Osteoblast (primary cell): ENCODE measurements around the gene PXDN. TPM values are rescaled to one million over a fixed set of nuclear protein-coding genes. Genes with fewer than 3 reads are reported as not detected.
A peak's percentile ranks its signal among the peaks of the same experiment; 100 is the strongest.

Experiments
- DNase-seq: peaks from one replicate; pipeline ENCODE4 v3.0.0; 2011; ENCODE audit warnings: low spot score, mixed read lengths; ENCODE audit not compliant: insufficient read length; ENCODE audit errors: missing footprints
- H2AFZ ChIP-seq: 2 replicates; pipeline ENCODE4 v1.6.0; 2011; ENCODE audit warnings: mild to moderate bottlenecking, low read length
- H3K27ac ChIP-seq: 2 replicates; pipeline ENCODE4 v1.5.1; 2011; ENCODE audit warnings: mild to moderate bottlenecking, low read depth, low read length, moderate library complexity
- H3K27me3 ChIP-seq: 2 replicates; pipeline ENCODE4 v1.6.0; 2012; ENCODE audit warnings: mild to moderate bottlenecking, control low read depth, inconsistent platforms, low read length, moderate library complexity; ENCODE audit not compliant: insufficient read depth
- H3K36me3 ChIP-seq: 2 replicates; pipeline ENCODE4 v1.5.1; 2011; ENCODE audit warnings: mild to moderate bottlenecking, low read length, control low read depth, moderate library complexity; ENCODE audit not compliant: insufficient read depth
- H3K4me1 ChIP-seq: 2 replicates; pipeline ENCODE4 v1.5.1; 2011; ENCODE audit warnings: mild to moderate bottlenecking, low read length, control low read depth, moderate library complexity; ENCODE audit not compliant: insufficient read depth
- H3K4me2 ChIP-seq: 2 replicates; pipeline ENCODE4 v1.6.0; 2011; ENCODE audit warnings: mild to moderate bottlenecking, low read length; ENCODE audit not compliant: insufficient read depth
- H3K4me3 ChIP-seq: fragments of 200-600 bp; sonication (generic); 3 replicates; pipeline ENCODE4 v1.5.1; 2012; ENCODE audit warnings: mild to moderate bottlenecking, low read length, inconsistent platforms; ENCODE audit not compliant: insufficient read depth
- H3K79me2 ChIP-seq: 2 replicates; pipeline ENCODE4 v1.6.0; 2012; ENCODE audit warnings: mild to moderate bottlenecking, low read length, control low read depth, inconsistent platforms; ENCODE audit not compliant: insufficient read depth
- H3K9me3 ChIP-seq: 2 replicates; pipeline ENCODE4 v1.5.1; 2011; ENCODE audit warnings: low read depth, low read length, control low read depth
- H4K20me1 ChIP-seq: 2 replicates; pipeline ENCODE4 v1.6.0; 2012; ENCODE audit warnings: mild to moderate bottlenecking, low read length, control low read depth; ENCODE audit not compliant: insufficient read depth
- total RNA-seq: library from RNA; depleted of rRNA; stranded (reverse); fragments of >200 nt; gene quantifications from 2 replicates; pipeline ENCODE4 v1.2.3, GENCODE V29; 2012
- TF ChIP-seq, protein P1 (sequence below): IDR thresholded peaks from 2 replicates; pipeline ENCODE4 v1.5.1; 2011; ENCODE audit warnings: mild to moderate bottlenecking, low read depth, low read length, moderate library complexity; ENCODE audit errors: extremely low read depth

The PXDN gene
- total RNA-seq, 1 donor = 307 TPM

DNA sequence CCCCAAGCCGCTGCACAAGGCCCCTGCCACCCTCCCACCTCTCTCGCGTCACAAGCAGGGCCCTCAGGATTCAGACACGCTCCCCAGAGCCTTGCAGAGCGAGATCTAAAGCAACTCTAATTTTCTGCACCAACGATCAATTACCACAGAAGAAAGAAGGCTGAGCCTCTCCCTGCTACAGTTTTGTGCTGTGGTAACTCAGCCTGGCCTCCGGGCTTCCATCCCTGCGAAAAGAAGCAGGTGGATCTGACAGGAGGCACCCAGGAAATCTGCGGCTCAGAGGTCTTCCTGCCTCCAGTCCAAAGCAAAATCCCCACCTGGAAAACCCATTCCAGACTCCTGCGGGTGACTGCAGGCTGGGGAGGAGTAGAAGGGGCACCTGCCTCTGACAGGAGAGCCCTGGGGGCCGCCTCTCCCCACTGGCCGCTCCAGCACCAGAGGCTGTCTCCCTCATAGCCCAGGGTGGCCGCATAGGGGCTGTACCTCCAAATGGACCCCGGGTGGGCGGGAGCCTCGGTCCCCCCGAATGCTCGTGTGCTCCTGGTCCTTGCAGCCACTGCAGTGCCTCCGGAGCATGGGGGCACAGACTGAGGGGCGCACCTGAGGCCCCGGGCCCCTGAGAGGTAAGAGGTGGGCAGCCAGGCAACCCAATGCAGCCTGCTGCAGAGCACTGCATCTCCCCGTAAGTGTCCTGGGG lies 31.0 kb downstream of the PXDN start:
- peak; percentile 70 for DNase-seq
- H3K4me2 ChIP-seq = no peak overlapping the region
- no peaks in the 10 kb centered on the region for H3K9me3 ChIP-seq
- H3K4me3 ChIP-seq = no peak overlapping the region
- H3K36me3 ChIP-seq = no peaks in the 10 kb centered on the region
- peaks cover 6% of the 10 kb centered on the region for H3K4me1 ChIP-seq
- peaks cover 77% of the 10 kb centered on the region for H4K20me1 ChIP-seq
- no peaks in the 10 kb centered on the region for H3K27me3 ChIP-seq
- TF ChIP-seq, protein P1, sequence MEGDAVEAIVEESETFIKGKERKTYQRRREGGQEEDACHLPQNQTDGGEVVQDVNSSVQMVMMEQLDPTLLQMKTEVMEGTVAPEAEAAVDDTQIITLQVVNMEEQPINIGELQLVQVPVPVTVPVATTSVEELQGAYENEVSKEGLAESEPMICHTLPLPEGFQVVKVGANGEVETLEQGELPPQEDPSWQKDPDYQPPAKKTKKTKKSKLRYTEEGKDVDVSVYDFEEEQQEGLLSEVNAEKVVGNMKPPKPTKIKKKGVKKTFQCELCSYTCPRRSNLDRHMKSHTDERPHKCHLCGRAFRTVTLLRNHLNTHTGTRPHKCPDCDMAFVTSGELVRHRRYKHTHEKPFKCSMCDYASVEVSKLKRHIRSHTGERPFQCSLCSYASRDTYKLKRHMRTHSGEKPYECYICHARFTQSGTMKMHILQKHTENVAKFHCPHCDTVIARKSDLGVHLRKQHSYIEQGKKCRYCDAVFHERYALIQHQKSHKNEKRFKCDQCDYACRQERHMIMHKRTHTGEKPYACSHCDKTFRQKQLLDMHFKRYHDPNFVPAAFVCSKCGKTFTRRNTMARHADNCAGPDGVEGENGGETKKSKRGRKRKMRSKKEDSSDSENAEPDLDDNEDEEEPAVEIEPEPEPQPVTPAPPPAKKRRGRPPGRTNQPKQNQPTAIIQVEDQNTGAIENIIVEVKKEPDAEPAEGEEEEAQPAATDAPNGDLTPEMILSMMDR = no peak
- peaks cover 86% of the 10 kb centered on the region for H3K79me2 ChIP-seq
- no peak overlapping the region for H3K27ac ChIP-seq
- no peak overlapping the region for H2AFZ ChIP-seq

DNA sequence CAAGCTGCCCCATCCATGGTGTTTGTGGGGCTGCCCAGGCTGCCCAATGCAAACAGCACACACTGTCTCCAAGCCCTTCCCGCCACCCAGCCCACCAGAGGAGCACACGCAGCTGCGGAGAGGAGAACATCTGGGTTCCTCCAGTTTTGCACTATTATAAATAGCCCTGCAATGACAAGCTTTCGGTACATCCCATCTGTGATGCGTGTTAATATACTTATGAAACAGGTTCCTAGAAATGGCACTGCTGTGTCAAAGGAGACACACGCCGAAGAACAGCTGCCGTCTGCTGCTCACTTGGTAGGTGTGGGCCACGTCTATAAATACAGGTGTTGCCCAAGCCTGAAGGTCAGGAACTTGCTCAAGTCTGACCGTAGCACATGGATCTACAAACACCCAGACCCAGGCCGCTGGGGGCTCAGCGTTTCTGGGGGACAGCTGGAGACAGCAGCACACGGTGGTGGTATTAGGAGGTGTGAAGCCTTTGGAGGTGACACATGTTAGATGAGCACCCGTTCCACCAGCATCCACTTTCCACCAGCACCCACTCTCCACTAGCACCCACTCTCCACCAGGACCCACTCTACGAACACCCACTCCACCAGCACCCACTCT lies 34.3 kb downstream of the PXDN start:
- Histone ChIP-seq H2AFZ (no peak overlapping the region), H3K9me3 (no peaks in the 10 kb centered on the region), H3K4me2 (no peak overlapping the region), H3K79me2 (peaks cover 74% of the 10 kb centered on the region), H3K36me3 (no peaks in the 10 kb centered on the region), H3K27ac (no peak overlapping the region), H3K4me1 (peaks cover 13% of the 10 kb centered on the region), H3K4me3 (no peak overlapping the region), H4K20me1 (peaks cover 72% of the 10 kb centered on the region), H3K27me3 (no peaks in the 10 kb centered on the region)
- TF ChIP-seq, protein P1 = no peak
- no peak for DNase-seq

DNA sequence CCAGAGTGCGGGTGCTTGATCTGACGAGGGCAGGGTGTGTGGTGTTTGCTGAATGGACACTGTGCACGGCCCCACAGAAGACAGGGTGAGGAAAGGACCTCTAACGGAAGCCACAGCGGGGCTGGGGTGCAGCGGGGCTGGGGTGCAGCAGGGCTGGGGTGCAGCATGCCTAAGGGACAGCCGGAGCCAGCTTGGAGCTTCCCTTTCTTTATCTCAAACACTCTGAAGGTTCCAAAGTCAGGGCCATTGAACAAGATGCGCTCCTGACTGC lies 35.0 kb downstream of the PXDN start:
- Histone ChIP-seq H3K4me3 (no peak overlapping the region), H3K9me3 (no peaks in the 10 kb centered on the region), H3K4me2 (no peak overlapping the region), H2AFZ (no peak overlapping the region), H3K36me3 (no peaks in the 10 kb centered on the region), H3K79me2 (peaks cover 71% of the 10 kb centered on the region), H3K27ac (no peak overlapping the region), H3K4me1 (peaks cover 13% of the 10 kb centered on the region), H3K27me3 (no peaks in the 10 kb centered on the region), H4K20me1 (peaks cover 71% of the 10 kb centered on the region)
- TF ChIP-seq, protein P1 = no peak
- DNase-seq = no peak

DNA sequence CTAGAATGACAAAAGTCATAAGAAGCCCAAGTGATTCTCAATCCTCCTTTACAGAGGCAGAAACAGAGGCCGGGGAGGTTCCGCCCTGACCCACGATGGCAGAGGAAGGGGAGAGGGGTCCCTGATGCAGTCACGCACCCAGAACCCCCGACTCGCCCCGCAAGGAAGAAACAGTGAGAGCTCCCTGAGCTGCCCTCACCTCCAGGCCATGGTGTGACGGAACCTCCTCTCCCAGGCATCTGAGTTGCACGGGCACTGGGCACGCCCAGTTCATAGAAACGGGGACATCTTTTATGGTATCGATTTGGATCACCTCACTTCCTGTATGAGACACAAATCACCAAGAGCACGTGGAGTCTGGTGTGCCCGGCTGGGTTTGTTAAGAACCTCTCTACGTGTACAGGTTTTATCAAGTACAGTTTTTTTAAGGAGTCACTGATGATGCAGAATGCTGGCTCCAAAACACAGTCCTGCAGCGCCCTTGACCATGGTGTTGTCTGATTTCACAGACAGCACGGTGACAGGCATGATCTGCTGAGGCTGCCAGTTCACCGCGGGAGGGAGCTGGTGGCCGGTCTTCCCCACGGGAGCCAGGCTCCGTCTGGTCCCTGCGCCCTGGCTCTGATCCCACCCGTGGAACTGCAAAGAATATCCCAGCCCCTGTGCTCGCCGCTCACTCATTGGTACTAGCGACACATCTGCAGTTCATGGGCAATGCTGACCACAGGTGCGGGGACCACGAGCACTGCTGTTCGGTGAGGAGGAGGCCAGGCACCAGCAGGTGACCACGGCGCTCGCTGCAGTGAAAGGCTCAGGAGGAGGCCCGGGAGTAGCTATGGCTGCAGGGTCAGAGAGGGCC lies 35.6 kb downstream of the PXDN start:
- Histone ChIP-seq H2AFZ (no peak overlapping the region), H3K9me3 (no peaks in the 10 kb centered on the region), H3K79me2 (peaks cover 66% of the 10 kb centered on the region), H3K4me2 (peak overlapping the region; percentile 66), H3K4me1 (peaks cover 13% of the 10 kb centered on the region), H3K4me3 (no peak overlapping the region), H3K36me3 (no peaks in the 10 kb centered on the region), H3K27ac (peak overlapping the region; percentile 42), H4K20me1 (peaks cover 65% of the 10 kb centered on the region), H3K27me3 (no peaks in the 10 kb centered on the region)
- TF ChIP-seq, protein P1 = no peak
- DNase-seq = peak; percentile 54
